GM19023 (cell line): ENCODE data around the gene GRIK2.

Experiments
- ATAC-seq: cut with Tn5 transposase; IDR thresholded peaks from one replicate; pipeline ENCODE4 v1.9.1; 2021; ENCODE audit warnings: mild to moderate bottlenecking, moderate library complexity; ENCODE audit not compliant: unreplicated experiment

The GRIK2 gene

GRCh38 chr6:101847690-101848089 is 454.2 kb downstream of the GRIK2 start:
- no peak for ATAC-seq

- no peak for ATAC-seq
Measured at GRCh38 chr6:101851911-101852310, 458.4 kb downstream of the GRIK2 start.

GRCh38 chr6:101853231-101854085 is 459.9 kb downstream of the GRIK2 start:
- no peak for ATAC-seq

- no peak for ATAC-seq
Measured at GRCh38 chr6:101876431-101876830, 482.9 kb downstream of the GRIK2 start.

- no peak for ATAC-seq
Measured at GRCh38 chr6:101878554-101879276, 485.2 kb downstream of the GRIK2 start.

GRCh38 chr6:101879782-101880181 is 486.3 kb downstream of the GRIK2 start:
- no peak for ATAC-seq

- ATAC-seq: no peak
Measured at GRCh38 chr6:101883505-101883904, 490.0 kb downstream of the GRIK2 start.

DNA sequence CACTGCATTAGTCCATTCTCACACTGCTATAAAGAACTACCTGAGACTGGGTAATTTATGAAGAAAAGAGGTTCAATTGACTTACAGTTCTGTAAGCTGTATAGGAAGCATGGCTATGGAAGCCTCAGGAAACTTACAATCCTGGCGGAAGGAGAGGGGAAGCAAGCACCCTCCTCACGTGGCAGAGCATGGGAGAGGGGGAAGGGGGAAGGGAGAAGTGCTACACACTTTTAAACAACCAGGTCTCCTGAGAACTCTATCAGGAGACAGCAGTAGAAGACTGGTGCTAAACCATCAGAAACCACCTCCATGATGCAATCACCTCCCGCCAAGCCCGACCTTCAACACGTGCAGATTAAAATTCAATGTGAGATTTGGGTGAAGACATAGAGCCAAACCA is 494.0 kb downstream of the GRIK2 start:
- no peak for ATAC-seq

GRCh38 chr6:101907356-101908217 is 514.1 kb downstream of the GRIK2 start:
- no peak for ATAC-seq

- no peak for ATAC-seq
Measured at GRCh38 chr6:101909366-101909765, 515.9 kb downstream of the GRIK2 start.

DNA sequence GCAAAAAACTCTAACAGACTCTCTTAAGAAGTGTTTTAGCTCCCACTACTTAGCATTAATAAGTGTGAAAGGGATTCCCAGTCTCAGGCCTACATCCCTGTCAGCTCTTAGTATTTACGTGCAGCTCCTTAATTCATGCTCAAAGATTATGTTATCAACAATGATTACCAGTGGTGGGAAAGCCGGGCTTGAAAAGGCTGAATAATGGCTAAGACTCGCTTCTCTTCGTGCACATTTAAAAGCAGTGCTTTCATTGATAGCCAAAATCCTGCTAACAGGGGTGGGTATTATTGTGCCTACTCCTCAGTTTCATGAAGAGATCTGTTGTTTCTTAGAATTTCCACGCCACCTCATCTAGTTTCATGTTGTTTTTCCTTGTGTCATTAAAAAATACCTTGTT is 518.8 kb downstream of the GRIK2 start:
- no peak for ATAC-seq

GRCh38 chr6:101918471-101918870 is 525.0 kb downstream of the GRIK2 start:
- no peak for ATAC-seq

GRCh38 chr6:101921829-101922450 is 528.4 kb downstream of the GRIK2 start:
- ATAC-seq: no peak

- ATAC-seq: no peak
Measured at GRCh38 chr6:101926149-101926925, 532.8 kb downstream of the GRIK2 start.

- no peak for ATAC-seq
Measured at GRCh38 chr6:101931766-101932165, 538.3 kb downstream of the GRIK2 start.

DNA sequence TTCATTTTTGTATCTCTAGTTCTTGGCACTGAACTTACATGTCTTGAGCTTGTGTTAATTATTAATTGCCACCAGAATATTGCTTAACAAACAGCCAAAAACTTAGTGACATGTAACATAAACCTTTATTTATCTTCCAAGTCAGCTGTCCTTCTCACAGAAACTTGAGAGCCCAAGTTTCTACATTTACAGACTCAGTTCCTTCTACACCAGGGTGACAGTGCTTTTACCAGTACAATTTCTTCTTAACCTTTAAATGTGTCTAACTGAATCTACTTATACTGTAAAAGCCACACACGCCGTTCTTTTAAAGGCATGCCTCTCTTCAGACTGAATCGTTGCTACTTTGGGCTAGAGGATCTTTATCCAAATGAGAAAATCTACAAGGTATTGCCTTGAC is 539.2 kb downstream of the GRIK2 start:
- ATAC-seq: no peak

GRCh38 chr6:101935732-101936131 is 542.2 kb downstream of the GRIK2 start:
- ATAC-seq: no peak

- no peak for ATAC-seq
Measured at GRCh38 chr6:101936516-101936915, 543.0 kb downstream of the GRIK2 start.

DNA sequence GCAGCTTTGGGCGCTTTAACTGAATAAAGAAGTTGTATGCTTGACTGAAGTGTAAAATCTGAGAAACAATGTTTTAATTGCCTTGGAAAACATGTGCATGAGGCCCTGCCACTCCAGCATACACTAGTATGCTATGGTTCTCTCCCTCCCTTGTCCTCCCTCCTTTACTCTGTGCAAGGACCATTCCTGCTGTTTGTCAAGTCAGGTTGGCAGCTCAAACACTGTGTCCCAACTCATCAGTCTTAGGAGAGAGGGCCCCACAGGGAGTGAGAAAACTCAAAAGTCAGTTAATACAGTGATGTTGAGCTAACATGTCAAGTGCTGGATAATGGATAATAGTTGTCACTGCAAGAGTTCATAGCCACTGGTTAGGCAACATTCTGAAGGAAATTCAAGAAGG is 543.6 kb downstream of the GRIK2 start:
- ATAC-seq: no peak

DNA sequence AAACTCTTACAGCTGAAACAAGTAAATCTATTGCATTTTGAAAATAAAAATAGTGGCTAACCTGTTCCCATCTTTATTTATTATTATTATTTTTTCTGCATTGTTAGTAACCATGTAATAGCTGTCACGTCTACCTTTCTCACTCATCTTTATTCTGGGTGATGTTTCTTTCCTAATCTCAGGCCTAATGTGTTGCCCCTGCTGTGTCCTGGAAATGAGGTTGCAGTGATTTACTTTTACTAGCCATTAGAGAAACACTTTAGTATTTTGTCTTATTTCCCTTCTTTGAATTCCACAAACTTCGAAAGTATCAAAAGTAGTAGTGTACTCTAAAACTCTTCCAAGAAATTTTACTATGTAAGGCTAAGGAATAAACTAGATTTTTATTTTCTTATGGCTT is 546.9 kb downstream of the GRIK2 start:
- ATAC-seq: no peak
